Superior temporal gyrus (tissue), 1 donor: ENCODE results near the gene CERKL.

Source experiments
- DNase-seq: peaks from one replicate; pipeline ENCODE4 v3.0.0-alpha.2; 2016; ENCODE audit errors: extremely low spot score

CERKL gene

GRCh38 chr2:181678861-181679543 lies 22.1 kb upstream of the CERKL start:
- DNase-seq, result peak; percentile 20

- DNase-seq, result no peak
Observed at GRCh38 chr2:181677912-181678586, 21.1 kb upstream of the CERKL start.

- no peak for DNase-seq
Observed at GRCh38 chr2:181675254-181675653, 18.3 kb upstream of the CERKL start.

GRCh38 chr2:181674461-181674860 lies 17.6 kb upstream of the CERKL start:
- DNase-seq, result no peak

GRCh38 chr2:181673173-181673572 lies 16.3 kb upstream of the CERKL start:
- DNase-seq, result no peak

- DNase-seq, result no peak
Observed at GRCh38 chr2:181672255-181673008, 15.5 kb upstream of the CERKL start.

GRCh38 chr2:181670632-181671031 lies 13.7 kb upstream of the CERKL start:
- no peak for DNase-seq

GRCh38 chr2:181667234-181667633 lies 10.3 kb upstream of the CERKL start:
- no peak for DNase-seq

GRCh38 chr2:181662287-181662686 lies 5.4 kb upstream of the CERKL start:
- no peak for DNase-seq

- no peak for DNase-seq
Observed at GRCh38 chr2:181660181-181660580, 3.3 kb upstream of the CERKL start.

GRCh38 chr2:181658444-181658843 lies 1.5 kb upstream of the CERKL start:
- no peak for DNase-seq

- no peak for DNase-seq
Observed at GRCh38 chr2:181657379-181657778, 474 bp upstream of the CERKL start.

- DNase-seq, result no peak
Observed at GRCh38 chr2:181655519-181655918, 1.4 kb downstream of the CERKL start.

GRCh38 chr2:181649436-181649979 lies 7.4 kb downstream of the CERKL start:
- DNase-seq, result no peak

- no peak for DNase-seq
Observed at GRCh38 chr2:181648478-181649155, 8.3 kb downstream of the CERKL start.

- no peak for DNase-seq
Observed at GRCh38 chr2:181646415-181646987, 10.4 kb downstream of the CERKL start.

- DNase-seq, result no peak
Observed at GRCh38 chr2:181643151-181643550, 13.8 kb downstream of the CERKL start.

- DNase-seq, result no peak
Observed at GRCh38 chr2:181642086-181642485, 14.8 kb downstream of the CERKL start.

- DNase-seq, result no peak
Observed at GRCh38 chr2:181639686-181640085, 17.2 kb downstream of the CERKL start.

- no peak for DNase-seq
Observed at GRCh38 chr2:181632733-181633401, 24.0 kb downstream of the CERKL start.
